CD4-positive, alpha-beta T cell (primary cell): ENCODE data around the gene UGT3A1. TPM values are rescaled to one million over a fixed set of nuclear protein-coding genes. Genes with fewer than 3 reads are reported as not detected.

Experiments
- ATAC-seq: fragments of 200-7000 bp; cut with Tn5 transposase; one replicate; pipeline ENCODE4 v1.10.0; 2022; ENCODE audit warnings: mild to moderate bottlenecking; ENCODE audit not compliant: poor library complexity
- CTCF ChIA-PET: fragments of 350-600 bp; sonication (Branson Sonifier 250); formaldehyde crosslinking; loops from one replicate; lab custom pipeline; 2021; ENCODE audit warnings: antibody characterized with exemption, inconsistent platforms; lab: Charles Lee
- POLR2A ChIA-PET: fragments of 350-600 bp; sonication (Branson Sonifier 250); formaldehyde crosslinking; loops from one replicate; lab custom pipeline; 2021; ENCODE audit warnings: antibody characterized with exemption, inconsistent platforms; lab: Charles Lee
- DNase-seq, 14 experiments: peaks; one replicate each; pipeline ENCODE4 v3.0.0-alpha.2; 2013 to 2020; ENCODE audit warnings: mixed read lengths in 2 of 14
- H3K27ac ChIP-seq, 2 donors: one replicate each; pipeline versions ENCODE4 v1.5.1 to v1.7.0; 2013; ENCODE audit warnings: low read length in 2 of 2, low read depth in 1 of 2, mild to moderate bottlenecking in 1 of 2
- H3K27me3 ChIP-seq, 2 experiments: 1 replicate in 1 of 2; 2 replicates in 1 of 2; pipeline versions ENCODE4 v1.6.1 to v1.7.0; 2013; ENCODE audit warnings: low read length in 2 of 2, control low read depth in 1 of 2, mild to moderate bottlenecking in 1 of 2, moderate library complexity in 1 of 2; ENCODE audit not compliant: insufficient read depth in 2 of 2, control insufficient read depth in 1 of 2
- H3K36me3 ChIP-seq: one replicate; pipeline ENCODE4 v1.6.1; 2013; ENCODE audit warnings: low read length, control low read depth; ENCODE audit not compliant: insufficient read depth
- H3K4me1 ChIP-seq: one replicate; pipeline ENCODE4 v1.6.1; 2013; ENCODE audit warnings: low read length, control low read depth; ENCODE audit not compliant: insufficient read depth
- H3K4me3 ChIP-seq: one replicate; pipeline ENCODE4 v1.5.1; 2013; ENCODE audit warnings: mild to moderate bottlenecking, low read length, moderate library complexity
- H3K9me3 ChIP-seq, 2 experiments: 1 replicate in 1 of 2; 2 replicates in 1 of 2; pipeline versions ENCODE4 v1.6.1 to v1.7.0; 2013; ENCODE audit warnings: low read length in 2 of 2, mild to moderate bottlenecking in 2 of 2, control low read depth in 1 of 2, moderate library complexity in 1 of 2; ENCODE audit not compliant: control insufficient read depth in 1 of 2, insufficient read depth in 1 of 2
- H3K27ac Mint-ChIP-seq: one replicate; pipeline ENCODE4 v1.8.0; 2020; ENCODE audit warnings: mixed read lengths
- H3K27me3 Mint-ChIP-seq: one replicate; pipeline ENCODE4 v1.8.0; 2021; ENCODE audit warnings: mixed read lengths
- H3K36me3 Mint-ChIP-seq: one replicate; pipeline ENCODE4 v1.8.0; 2021; ENCODE audit warnings: low read depth, mixed read lengths
- H3K4me1 Mint-ChIP-seq: one replicate; pipeline ENCODE4 v1.8.0; 2021; ENCODE audit warnings: low read depth, mixed read lengths
- H3K4me3 Mint-ChIP-seq: one replicate; pipeline ENCODE4 v1.8.0; 2020; ENCODE audit warnings: mild to moderate bottlenecking, mixed read lengths
- H3K9me3 Mint-ChIP-seq: one replicate; pipeline ENCODE4 v1.8.0; 2020; ENCODE audit warnings: mixed read lengths
- intact Hi-C, 2 experiments: fragments of 100-400 bp; cut with DNase I in 1 of 2; cut with micrococcal nuclease in 1 of 2; formaldehyde crosslinking; loops; one replicate each; pipeline versions ENCODE4 v1.15.1 to v1.9.0; 2023 to 2025; cut with DNase I, micrococcal nuclease
- total RNA-seq, 174 experiments: library from RNA in 2 of 174; stranded (reverse) in 2 of 174; gene quantifications; one replicate each; pipeline ENCODE4 v1.2.3 and lab custom pipeline; 2021 to 2026
- TF ChIP-seq, protein P1 (sequence below): fragments of 200-600 bp; IDR thresholded peaks from one replicate; pipeline ENCODE4 v1.8.0; 2022; ENCODE audit warnings: antibody characterized with exemption, mild to moderate bottlenecking

Gene UGT3A1
- total RNA-seq, 2 experiments from 2014 or later: not detected

DNA sequence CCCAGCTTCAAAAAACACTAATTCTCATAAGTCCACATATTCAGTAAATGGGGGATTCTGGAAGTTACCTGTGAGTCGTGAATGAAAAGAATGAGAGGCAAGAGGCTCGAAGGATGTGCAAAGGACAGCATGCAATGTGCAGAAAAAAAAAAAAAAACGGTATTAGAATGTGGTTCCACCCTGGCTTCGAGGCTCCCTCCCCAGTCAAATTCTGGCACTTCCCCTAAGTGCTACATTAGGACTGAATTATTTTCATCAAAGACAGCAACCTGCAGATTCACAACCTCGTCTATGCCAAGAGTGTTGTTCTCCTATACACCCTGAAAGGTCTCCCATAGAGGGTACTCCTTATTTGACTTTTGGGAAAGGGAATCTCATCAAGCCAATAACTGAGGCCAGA is 69.3 kb downstream of the UGT3A1 start:
- Histone ChIP-seq H3K9me3 (peaks cover 0 to 6% of the 10 kb centered on the region in 2 experiments), H3K4me1 (peaks cover 22% of the 10 kb centered on the region), H3K27ac (no peak overlapping the region), H3K4me3 (no peak overlapping the region), H3K36me3 (no peaks in the 10 kb centered on the region), H3K27me3 (no peaks in the 10 kb centered on the region)
- H3K4me3 Mint-ChIP-seq: no peak overlapping the region
- ATAC-seq (no peak), DNase-seq (peak in 2 of 14 experiments; percentile 22 to 42)
- H3K4me1 Mint-ChIP-seq: peaks cover 43% of the 10 kb centered on the region
- H3K27me3 Mint-ChIP-seq: no peaks in the 10 kb centered on the region
- TF ChIP-seq, protein P1, sequence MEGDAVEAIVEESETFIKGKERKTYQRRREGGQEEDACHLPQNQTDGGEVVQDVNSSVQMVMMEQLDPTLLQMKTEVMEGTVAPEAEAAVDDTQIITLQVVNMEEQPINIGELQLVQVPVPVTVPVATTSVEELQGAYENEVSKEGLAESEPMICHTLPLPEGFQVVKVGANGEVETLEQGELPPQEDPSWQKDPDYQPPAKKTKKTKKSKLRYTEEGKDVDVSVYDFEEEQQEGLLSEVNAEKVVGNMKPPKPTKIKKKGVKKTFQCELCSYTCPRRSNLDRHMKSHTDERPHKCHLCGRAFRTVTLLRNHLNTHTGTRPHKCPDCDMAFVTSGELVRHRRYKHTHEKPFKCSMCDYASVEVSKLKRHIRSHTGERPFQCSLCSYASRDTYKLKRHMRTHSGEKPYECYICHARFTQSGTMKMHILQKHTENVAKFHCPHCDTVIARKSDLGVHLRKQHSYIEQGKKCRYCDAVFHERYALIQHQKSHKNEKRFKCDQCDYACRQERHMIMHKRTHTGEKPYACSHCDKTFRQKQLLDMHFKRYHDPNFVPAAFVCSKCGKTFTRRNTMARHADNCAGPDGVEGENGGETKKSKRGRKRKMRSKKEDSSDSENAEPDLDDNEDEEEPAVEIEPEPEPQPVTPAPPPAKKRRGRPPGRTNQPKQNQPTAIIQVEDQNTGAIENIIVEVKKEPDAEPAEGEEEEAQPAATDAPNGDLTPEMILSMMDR: no peak
- H3K27ac Mint-ChIP-seq: no peak overlapping the region
- peaks cover 7% of the 10 kb centered on the region for H3K9me3 Mint-ChIP-seq
- H3K36me3 Mint-ChIP-seq: no peaks in the 10 kb centered on the region
- intact Hi-C loops: loop anchor here in 1 of 2 experiments (5.0 kb wide), 1 partner anchor 40 kb away; no protein-coding TSS in a partner anchor
- CTCF ChIA-PET: interaction anchor here (1.8 kb wide), 1 partner anchor 271 kb away, joined by 6 read pairs; no protein-coding TSS in a partner anchor
- POLR2A ChIA-PET: interaction anchor here (0.7 to 0.8 kb wide), 2 partner anchors 184 to 792 kb away, joined by 3 read pairs; no protein-coding TSS in a partner anchor

DNA sequence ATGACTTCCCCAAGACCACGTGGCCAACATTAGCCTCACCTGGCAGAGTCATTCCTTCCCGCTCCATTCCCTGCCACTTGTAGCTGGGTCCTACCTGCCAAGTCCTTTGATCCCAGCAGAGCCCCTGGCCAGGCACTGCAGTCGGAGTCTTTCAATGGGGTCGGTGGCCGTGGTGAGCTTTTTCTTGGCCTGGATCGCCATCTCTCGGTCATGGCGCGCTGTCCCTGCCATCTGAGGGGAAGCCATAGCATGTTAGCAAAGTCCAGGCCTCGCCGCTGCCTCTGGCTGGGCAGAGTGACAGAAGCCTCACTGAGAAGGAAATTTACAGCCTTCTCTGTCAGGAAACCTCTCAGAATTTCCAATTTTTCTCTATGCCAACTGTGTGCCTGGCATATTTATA is 70.3 kb downstream of the UGT3A1 start:
- no peak for ATAC-seq
- ChIA-PET CTCF (no interaction called here), POLR2A (no interaction called here)
- Mint-ChIP-seq H3K9me3 (peaks cover 7% of the 10 kb centered on the region), H3K4me1 (peaks cover 37% of the 10 kb centered on the region), H3K27me3 (no peaks in the 10 kb centered on the region), H3K4me3 (no peak overlapping the region), H3K36me3 (no peaks in the 10 kb centered on the region), H3K27ac (no peak overlapping the region)
- intact Hi-C loops: loop anchor here in 1 of 2 experiments (5.0 kb wide), 1 partner anchor 39 kb away; no protein-coding TSS in a partner anchor
- Histone ChIP-seq H3K27ac (no peak overlapping the region), H3K27me3 (no peaks in the 10 kb centered on the region), H3K4me3 (no peak overlapping the region), H3K9me3 (peaks cover 0 to 6% of the 10 kb centered on the region in 2 experiments), H3K4me1 (peaks cover 17% of the 10 kb centered on the region), H3K36me3 (no peaks in the 10 kb centered on the region)
- TF ChIP-seq, protein P1: no peak
- no peak for DNase-seq

DNA sequence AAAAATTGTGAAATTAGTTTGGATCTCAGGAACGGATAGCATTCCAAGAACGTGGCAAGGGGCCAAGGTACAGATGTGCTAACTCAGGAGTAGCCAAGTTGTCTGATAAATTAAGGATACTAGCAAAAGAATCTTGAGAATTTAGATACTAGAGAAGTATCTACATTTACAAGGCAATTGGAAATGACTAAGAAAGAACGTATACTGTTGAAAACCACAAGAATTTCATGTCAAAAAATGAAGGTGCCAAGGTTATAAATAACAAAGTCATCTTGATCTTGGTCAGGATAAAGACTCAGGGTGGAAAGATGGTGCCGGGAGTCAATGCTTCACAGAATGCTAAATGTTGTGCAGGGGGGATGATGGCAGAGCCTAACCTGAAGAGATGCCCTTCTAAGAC is 72.0 kb downstream of the UGT3A1 start:
- peaks cover 7% of the 10 kb centered on the region for H3K9me3 Mint-ChIP-seq
- intact Hi-C loops: no loop called here
- ATAC-seq: no peak

More for the DNA sequence above, 72.0 kb downstream of the UGT3A1 start:
- Histone ChIP-seq H3K36me3 (no peaks in the 10 kb centered on the region), H3K27ac (no peak overlapping the region), H3K9me3 (peaks cover 0 to 6% of the 10 kb centered on the region in 2 experiments), H3K27me3 (no peaks in the 10 kb centered on the region), H3K4me1 (peaks cover 3% of the 10 kb centered on the region), H3K4me3 (no peak overlapping the region)
- DNase-seq: no peak
- TF ChIP-seq, protein P1: no peak
- H3K27me3 Mint-ChIP-seq: no peaks in the 10 kb centered on the region
- H3K36me3 Mint-ChIP-seq: no peaks in the 10 kb centered on the region
- H3K27ac Mint-ChIP-seq: no peak overlapping the region
- CTCF ChIA-PET: no interaction called here
- H3K4me1 Mint-ChIP-seq: peaks cover 23% of the 10 kb centered on the region
- no peak overlapping the region for H3K4me3 Mint-ChIP-seq
- POLR2A ChIA-PET: no interaction called here
